ENCODE data around the gene SRGAP1. TPM values are rescaled to one million over a fixed set of nuclear protein-coding genes. Genes with fewer than 3 reads are reported as not detected.

SRGAP1 gene
- total RNA-seq, 1 experiment from 2014 or later, result 26.8 TPM

DNA sequence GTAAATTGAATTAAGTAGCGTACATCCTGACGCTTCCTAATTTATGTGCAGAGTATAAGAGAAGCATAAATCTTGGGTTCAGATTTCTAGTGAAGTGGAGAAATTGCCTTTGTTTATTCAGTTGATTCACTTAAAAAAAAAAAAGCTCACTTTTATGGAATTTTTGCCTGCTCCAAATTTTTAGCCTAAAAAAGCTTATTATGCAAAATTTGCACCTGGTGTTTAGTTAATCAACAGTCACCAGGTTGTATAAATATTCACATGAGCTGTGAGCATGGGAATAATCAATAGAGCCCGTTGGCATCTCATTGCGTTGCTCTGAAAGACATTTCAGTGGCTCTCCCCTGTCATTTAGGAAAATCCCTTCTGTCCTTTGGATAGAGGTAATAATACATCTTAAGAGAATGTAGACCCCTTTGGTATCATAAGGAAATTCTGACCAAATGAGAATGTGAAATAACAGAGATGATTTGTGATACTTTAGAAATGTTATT is 132.4 kb downstream of the SRGAP1 start:
- CTCF ChIA-PET, result no interaction called here
- no TSS peak for BruUV-seq (replicated peaks)
- H3K9me3 ChIP-seq (ENCODE audit: control insufficient read depth, insufficient read depth, low read depth, low read length), result no peaks in the 10 kb centered on the region
- H3K36me3 ChIP-seq (ENCODE audit: control insufficient read depth, insufficient read depth, low read length), result no peaks in the 10 kb centered on the region
- H3K27ac ChIP-seq (ENCODE audit: low read length), result no peak overlapping the region; the same call in 1 of the 2 replicates
- H3K4me3 ChIP-seq (ENCODE audit: low read depth in 2 of 2, low read length in 2 of 2), result no peak overlapping the region
- in situ Hi-C loops (cut with HindIII; ENCODE audit: low pct_unique_long_range_greater_than_20kb, low sequenced_read_pairs) (no loop called here), intact Hi-C loops (cut with micrococcal nuclease; ENCODE audit: unreplicated experiment) (no loop called here)
- DNase-seq (ENCODE audit: low read depth, low spot score), result no peak
- no peak for TF ChIP-seq REST (IDR thresholded peaks at IDR 0.05; ENCODE audit: insufficient read depth in 1 of 2, low read depth in 2 of 2, low read length in 1 of 2)
- POLR2A ChIA-PET, result interaction anchor here (0.6 kb wide), 1 partner anchor 11 kb away, joined by 4 read pairs; no protein-coding TSS in a partner anchor
- no peaks in the 10 kb centered on the region for H3K27me3 ChIP-seq (ENCODE audit: control insufficient read depth, insufficient read depth, low read length)
- no peak for ATAC-seq
- peaks cover 23% of the 10 kb centered on the region; the same call in 1 of the 2 replicates for H3K4me1 ChIP-seq (ENCODE audit: control insufficient read depth, insufficient read depth, low read length)

- no peak for DNase-seq (ENCODE audit: low read depth, low spot score)
- Histone ChIP-seq H3K36me3 (ENCODE audit: control insufficient read depth, insufficient read depth, low read length) (no peaks in the 10 kb centered on the region), H3K9me3 (ENCODE audit: control insufficient read depth, insufficient read depth, low read depth, low read length) (no peaks in the 10 kb centered on the region), H3K27me3 (ENCODE audit: control insufficient read depth, insufficient read depth, low read length) (no peaks in the 10 kb centered on the region), H3K4me1 (ENCODE audit: control insufficient read depth, insufficient read depth, low read length) (peaks cover 25% of the 10 kb centered on the region), H3K27ac (ENCODE audit: low read length) (peak overlapping the region; percentile 18; the same call in 1 of the 2 replicates), H3K4me3 (ENCODE audit: low read depth in 2 of 2, low read length in 2 of 2) (no peak overlapping the region)
- CTCF ChIA-PET, result no interaction called here
- BruUV-seq (replicated peaks), result no TSS peak
- in situ Hi-C loops (cut with HindIII; ENCODE audit: low pct_unique_long_range_greater_than_20kb, low sequenced_read_pairs), result no loop called here
- intact Hi-C loops (cut with micrococcal nuclease; ENCODE audit: unreplicated experiment), result no loop called here
- no peak for TF ChIP-seq TCF7L2 (IDR thresholded peaks at IDR 0.05; ENCODE audit: low read depth, low read length)
- no peak for TF ChIP-seq REST (IDR thresholded peaks at IDR 0.05; ENCODE audit: insufficient read depth in 1 of 2, low read depth in 2 of 2, low read length in 1 of 2)
- no peak for TF ChIP-seq POLR2AphosphoS5 (IDR thresholded peaks at IDR 0.05; ENCODE audit: low read depth, low read length)
- no peak for TF ChIP-seq SIN3A (IDR thresholded peaks at IDR 0.05; ENCODE audit: borderline replicate concordance, insufficient read depth, low read depth, low read length)
- TF ChIP-seq, protein P1, sequence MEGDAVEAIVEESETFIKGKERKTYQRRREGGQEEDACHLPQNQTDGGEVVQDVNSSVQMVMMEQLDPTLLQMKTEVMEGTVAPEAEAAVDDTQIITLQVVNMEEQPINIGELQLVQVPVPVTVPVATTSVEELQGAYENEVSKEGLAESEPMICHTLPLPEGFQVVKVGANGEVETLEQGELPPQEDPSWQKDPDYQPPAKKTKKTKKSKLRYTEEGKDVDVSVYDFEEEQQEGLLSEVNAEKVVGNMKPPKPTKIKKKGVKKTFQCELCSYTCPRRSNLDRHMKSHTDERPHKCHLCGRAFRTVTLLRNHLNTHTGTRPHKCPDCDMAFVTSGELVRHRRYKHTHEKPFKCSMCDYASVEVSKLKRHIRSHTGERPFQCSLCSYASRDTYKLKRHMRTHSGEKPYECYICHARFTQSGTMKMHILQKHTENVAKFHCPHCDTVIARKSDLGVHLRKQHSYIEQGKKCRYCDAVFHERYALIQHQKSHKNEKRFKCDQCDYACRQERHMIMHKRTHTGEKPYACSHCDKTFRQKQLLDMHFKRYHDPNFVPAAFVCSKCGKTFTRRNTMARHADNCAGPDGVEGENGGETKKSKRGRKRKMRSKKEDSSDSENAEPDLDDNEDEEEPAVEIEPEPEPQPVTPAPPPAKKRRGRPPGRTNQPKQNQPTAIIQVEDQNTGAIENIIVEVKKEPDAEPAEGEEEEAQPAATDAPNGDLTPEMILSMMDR (IDR thresholded peaks at IDR 0.05), result no peak
- POLR2A ChIA-PET, result interaction anchor here (0.6 kb wide), 1 partner anchor 11 kb away, joined by 4 read pairs; no protein-coding TSS in a partner anchor
- ATAC-seq, result no peak
These were observed 132.9 kb downstream of the SRGAP1 start for GRCh38 chr12:63977441-63977840.
